Esophagus squamous epithelium (tissue), 5 donors: ENCODE data around the gene ADAM10. TPM values are rescaled to one million over a fixed set of nuclear protein-coding genes. Genes with fewer than 3 reads are reported as not detected.

ENCODE experiments used
- DNase-seq: peaks from one replicate; lab custom pipeline; 2025; lab: John Stamatoyannopoulos, UW
- H3K27ac ChIP-seq, 4 donors: fragments of 200-600 bp; sonication (generic); one replicate each; pipeline ENCODE4 v1.5.1; 2016 to 2019; ENCODE audit warnings: mild to moderate bottlenecking in 1 of 4
- H3K27me3 ChIP-seq, 4 donors: fragments of 200-600 bp; sonication (generic); 1 replicate in 3 of 4; 2 replicates in 1 of 4; pipeline versions ENCODE4 v1.5.1 to v1.6.0; 2017 to 2021; ENCODE audit warnings: antibody characterized with exemption in 1 of 4
- H3K36me3 ChIP-seq, 3 donors: fragments of 200-600 bp; sonication (generic); one replicate each; pipeline ENCODE4 v1.5.1; 2016 to 2019
- H3K4me1 ChIP-seq, 3 donors: fragments of 200-600 bp; sonication (generic); one replicate each; pipeline ENCODE4 v1.5.1; 2017 to 2019
- H3K4me3 ChIP-seq, 4 donors: fragments of 200-600 bp; sonication (generic); 1 replicate in 3 of 4; 2 replicates in 1 of 4; pipeline ENCODE4 v1.5.1; 2016 to 2019; ENCODE audit warnings: mild to moderate bottlenecking in 2 of 4, moderate library complexity in 1 of 4
- H3K9me3 ChIP-seq, 3 donors: fragments of 200-600 bp; sonication (generic); one replicate each; pipeline ENCODE4 v1.5.1; 2016 to 2019
- CTCF ChIP-seq, 6 experiments: fragments of 450-650 bp in 4 of 6; fragments of 200-600 bp in 2 of 6; sonication (generic) in 2 of 6; IDR thresholded peaks; one replicate each; pipeline ENCODE4 v1.5.1; 2016 to 2019; ENCODE audit warnings: antibody characterized with exemption in 6 of 6, mild to moderate bottlenecking in 4 of 6, moderate library complexity in 4 of 6
- POLR2A ChIP-seq, 4 donors: fragments of 450-650 bp; IDR thresholded peaks; one replicate each; pipeline ENCODE4 v1.6.1; 2017; ENCODE audit warnings: antibody characterized with exemption in 4 of 4, mild to moderate bottlenecking in 4 of 4, moderate library complexity in 3 of 4
- WGBS, 2 donors: methylation state at CpG; one replicate each; pipeline ENCODE4 v1.1.5; 2018; 5-methylcytosine and 5-hydroxymethylcytosine counted together
- intact Hi-C: fragments of 100-400 bp; cut with DNase I; formaldehyde crosslinking; loops from one replicate; pipeline ENCODE4 v1.15.0; 2022
- total RNA-seq, 4 donors: library from RNA; depleted of rRNA; stranded (reverse); fragments of >200 nt; gene quantifications; one replicate each; pipeline ENCODE4 v1.1.0, GENCODE V29; 2016
- donor health status: DM: yes; HTN: yes; CAD: no.

The ADAM10 gene
- total RNA-seq = 10 to 100 TPM; 34.3 to 61.3 (median 52.8) TPM

GRCh38 chr15:58749532-58750337 lies at the start of gene ADAM10:
Gene ADAM10, minus strand, starts transcription at chr15:58749707. Its CDS starts 173 bp downstream, at chr15:58749534.
- Histone ChIP-seq H3K36me3 (no peaks in the 10 kb centered on the region), H3K27ac (peak within 1 kb of the TSS; percentile 97 to 99 (median 98)), H3K27me3 (no peaks in the 10 kb centered on the region), H3K9me3 (no peaks in the 10 kb centered on the region), H3K4me1 (peaks cover 0 to 42% (median 20%) of the 10 kb centered on the region in 3 donors), H3K4me3 (peak within 1 kb of the TSS; percentile 89 to 98 (median 94))
- 1 to 2% methylated on average over 11 to 43 of the region's 62 CpGs for WGBS, 2 donors
- TF ChIP-seq CTCF (IDR thresholded peaks at IDR 0.05) (peak in 1 of 6 experiments; percentile 37), POLR2A (IDR thresholded peaks at IDR 0.05) (peak in 3 of 4 donors; percentile 78 to 94 (median 92))
- intact Hi-C loops = no loop called here
- peak; percentile 88 for DNase-seq

DNA sequence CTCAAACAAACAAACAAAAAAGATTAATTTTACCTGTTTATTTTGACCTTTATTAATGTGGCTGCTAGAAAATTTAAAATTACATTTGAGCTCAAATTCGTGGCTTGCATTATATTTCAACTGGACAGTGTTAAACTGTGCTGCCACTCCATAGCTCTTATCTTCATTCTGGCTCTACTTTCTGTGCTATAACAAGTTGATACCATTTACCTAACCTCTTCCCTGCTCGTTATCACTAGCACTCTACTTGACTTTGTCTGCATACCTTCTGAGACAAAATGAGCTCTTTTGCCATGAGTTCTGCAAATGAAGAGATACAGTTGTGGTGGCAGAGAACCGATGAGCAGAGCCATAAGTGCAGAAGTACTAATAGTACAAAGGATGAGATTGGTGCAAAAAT lies 48.0 kb upstream of the ADAM10 start:
- DNase-seq = no peak
- Histone ChIP-seq H3K4me1 (peaks cover 0 to 29% (median 5%) of the 10 kb centered on the region in 3 donors), H3K27ac (no peak overlapping the region), H3K9me3 (no peaks in the 10 kb centered on the region), H3K36me3 (peaks cover 0 to 17% (median 0%) of the 10 kb centered on the region in 3 donors), H3K4me3 (no peak overlapping the region), H3K27me3 (no peaks in the 10 kb centered on the region)
- WGBS, 2 donors = 66 to 95% methylated on average over 2 to 3 of the region's 3 CpGs
- TF ChIP-seq CTCF (IDR thresholded peaks at IDR 0.05) = no peak
- no peak for TF ChIP-seq POLR2A (IDR thresholded peaks at IDR 0.05)
- intact Hi-C loops = no loop called here

GRCh38 chr15:58795825-58796224 lies 46.3 kb upstream of the ADAM10 start:
- H3K4me3 ChIP-seq = no peak overlapping the region
- intact Hi-C loops = no loop called here
- TF ChIP-seq CTCF (IDR thresholded peaks at IDR 0.05) (no peak), POLR2A (IDR thresholded peaks at IDR 0.05) (no peak)
- no peak for DNase-seq
- H3K9me3 ChIP-seq = no peaks in the 10 kb centered on the region
- WGBS, 2 donors = 70 to 76% methylated on average over 2 of the region's 2 CpGs
- H3K27me3 ChIP-seq = no peaks in the 10 kb centered on the region
- H3K36me3 ChIP-seq = peaks cover 0 to 19% (median 0%) of the 10 kb centered on the region in 3 donors
- H3K4me1 ChIP-seq = peaks cover 0 to 29% (median 5%) of the 10 kb centered on the region in 3 donors
- H3K27ac ChIP-seq = no peak overlapping the region

GRCh38 chr15:58793862-58794261 lies 44.4 kb upstream of the ADAM10 start:
- DNase-seq = no peak
- no peaks in the 10 kb centered on the region for H3K27me3 ChIP-seq
- H3K4me3 ChIP-seq = no peak overlapping the region
- TF ChIP-seq CTCF (IDR thresholded peaks at IDR 0.05) (no peak), POLR2A (IDR thresholded peaks at IDR 0.05) (no peak)
- no peaks in the 10 kb centered on the region for H3K9me3 ChIP-seq
- intact Hi-C loops = no loop called here
- peaks cover 0 to 37% (median 4%) of the 10 kb centered on the region in 3 donors for H3K36me3 ChIP-seq
- peak overlapping the region; percentile 11 to 72 (median 48) for H3K27ac ChIP-seq
- peaks cover 0 to 29% (median 5%) of the 10 kb centered on the region in 3 donors for H3K4me1 ChIP-seq
- 34 to 37% methylated on average over 6 of the region's 6 CpGs for WGBS, 2 donors

- H3K9me3 ChIP-seq = no peaks in the 10 kb centered on the region
- 87 to 97% methylated on average over 3 of the region's 3 CpGs for WGBS, 2 donors
- peaks cover 0 to 9% (median 0%) of the 10 kb centered on the region in 3 donors for H3K4me1 ChIP-seq
- H3K27me3 ChIP-seq = no peaks in the 10 kb centered on the region
- no peak overlapping the region for H3K27ac ChIP-seq
- no peak for DNase-seq
- TF ChIP-seq CTCF (IDR thresholded peaks at IDR 0.05) = no peak
- TF ChIP-seq POLR2A (IDR thresholded peaks at IDR 0.05) = no peak
- peaks cover 0 to 51% (median 4%) of the 10 kb centered on the region in 3 donors for H3K36me3 ChIP-seq
- H3K4me3 ChIP-seq = no peak overlapping the region
- intact Hi-C loops = no loop called here
Measured at GRCh38 chr15:58788056-58788710, 38.7 kb upstream of the ADAM10 start.
